Dermis microvascular lymphatic vessel endothelial cell (primary cell): ENCODE data around the gene TMEM121. TPM values are rescaled to one million over a fixed set of nuclear protein-coding genes. Genes with fewer than 3 reads are reported as not detected.
"Not testable (repeated sequence)": the region's sequence is repeated elsewhere in the genome, so short reads cannot be mapped to it uniquely, and the experiment has no call there.

Source experiments
- DNase-seq, 2 donors: peaks; one replicate each; pipeline versions ENCODE4 v3.0.0 to v3.0.0-alpha.2; 2010; ENCODE audit warnings: low read depth in 2 of 2
- total RNA-seq: library from RNA; depleted of rRNA; stranded (reverse); fragments of >200 nt; gene quantifications from 2 replicates; pipeline ENCODE4 v1.2.1, GENCODE V29; 2014

The TMEM121 gene
- total RNA-seq, 1 donor from 2014 or later: 6.4 TPM

DNA sequence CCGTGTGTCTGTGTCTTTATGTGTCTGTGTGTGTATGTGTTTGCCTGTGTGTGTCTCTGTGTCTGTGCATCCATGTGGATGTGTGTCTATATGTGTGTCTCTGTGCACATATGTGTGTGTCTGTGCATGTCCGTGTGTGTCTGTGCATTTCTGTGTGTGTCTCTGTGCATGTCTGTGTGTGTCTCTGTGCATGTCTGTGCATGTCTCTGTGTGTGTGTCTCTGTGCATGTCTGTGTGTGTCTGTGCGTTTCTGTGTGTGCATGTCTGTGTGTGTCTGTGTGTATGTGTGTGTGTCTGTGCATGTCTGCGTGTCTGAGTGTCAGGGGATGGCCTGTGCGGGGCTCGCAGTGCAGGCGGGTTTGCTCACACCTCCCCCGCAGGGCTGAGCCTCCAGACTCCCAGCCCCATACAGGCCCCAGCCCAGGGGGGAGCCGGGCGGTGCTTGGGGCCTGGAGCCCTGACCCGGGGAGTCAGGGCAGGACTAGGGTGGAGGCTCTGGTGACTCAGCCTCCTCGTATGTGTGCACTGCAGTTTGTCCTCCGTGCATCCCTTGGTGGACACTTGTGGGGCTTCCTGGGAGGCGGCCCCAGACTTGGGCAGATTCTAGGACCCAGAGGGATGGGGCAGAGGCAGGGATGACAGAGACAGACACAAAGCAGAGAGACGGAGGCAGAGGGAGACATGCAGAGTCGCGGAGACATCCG, 41.9 kb downstream of the TMEM121 start:
- not testable (repeated sequence) for DNase-seq

- no peak for DNase-seq
Observed at GRCh38 chr14:105568859-105569766, 42.7 kb downstream of the TMEM121 start.

DNA sequence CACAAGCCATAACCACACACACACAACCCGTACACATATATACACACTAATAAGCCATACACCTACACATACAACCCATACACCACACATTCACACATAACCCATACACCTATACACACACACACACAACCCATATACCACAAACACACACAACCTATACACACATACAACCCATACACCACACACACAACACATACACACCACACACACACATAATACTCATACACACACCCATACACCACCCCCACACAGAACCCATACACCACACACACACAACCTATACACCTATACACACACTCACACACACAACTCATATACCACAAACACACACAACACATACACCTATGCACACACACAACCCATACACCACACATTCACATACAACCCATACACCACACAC, 44.1 kb downstream of the TMEM121 start:
- no peak for DNase-seq

- not testable (repeated sequence) for DNase-seq
Observed at GRCh38 chr14:105571181-105571951, 45.0 kb downstream of the TMEM121 start.

GRCh38 chr14:105572063-105572462, 45.7 kb downstream of the TMEM121 start:
- not testable (repeated sequence) for DNase-seq

- DNase-seq: not testable (repeated sequence)
Observed at GRCh38 chr14:105573841-105574240, 47.5 kb downstream of the TMEM121 start.

DNA sequence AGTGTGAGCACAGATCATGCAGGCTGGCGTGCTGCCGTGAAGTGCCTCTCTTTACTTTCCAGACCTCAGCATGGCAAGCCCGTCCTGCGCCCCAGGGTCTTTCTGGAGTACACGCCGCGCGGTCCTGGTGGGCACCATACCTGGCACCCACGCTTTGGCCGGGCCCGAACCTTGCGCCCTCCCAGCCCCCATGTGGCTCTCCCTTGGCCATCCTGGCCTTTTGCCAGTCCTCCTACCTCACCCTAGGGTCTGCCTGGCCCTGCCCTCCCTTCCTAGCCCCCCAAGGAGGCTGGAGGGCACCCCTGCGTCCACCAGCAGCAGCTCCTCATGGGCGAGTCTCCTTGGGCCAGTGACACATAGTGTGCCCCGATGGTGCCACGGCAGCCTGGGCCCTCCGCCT, 48.0 kb downstream of the TMEM121 start:
- not testable (repeated sequence) for DNase-seq

GRCh38 chr14:105575016-105575700, 48.8 kb downstream of the TMEM121 start:
- not testable (repeated sequence) for DNase-seq

DNA sequence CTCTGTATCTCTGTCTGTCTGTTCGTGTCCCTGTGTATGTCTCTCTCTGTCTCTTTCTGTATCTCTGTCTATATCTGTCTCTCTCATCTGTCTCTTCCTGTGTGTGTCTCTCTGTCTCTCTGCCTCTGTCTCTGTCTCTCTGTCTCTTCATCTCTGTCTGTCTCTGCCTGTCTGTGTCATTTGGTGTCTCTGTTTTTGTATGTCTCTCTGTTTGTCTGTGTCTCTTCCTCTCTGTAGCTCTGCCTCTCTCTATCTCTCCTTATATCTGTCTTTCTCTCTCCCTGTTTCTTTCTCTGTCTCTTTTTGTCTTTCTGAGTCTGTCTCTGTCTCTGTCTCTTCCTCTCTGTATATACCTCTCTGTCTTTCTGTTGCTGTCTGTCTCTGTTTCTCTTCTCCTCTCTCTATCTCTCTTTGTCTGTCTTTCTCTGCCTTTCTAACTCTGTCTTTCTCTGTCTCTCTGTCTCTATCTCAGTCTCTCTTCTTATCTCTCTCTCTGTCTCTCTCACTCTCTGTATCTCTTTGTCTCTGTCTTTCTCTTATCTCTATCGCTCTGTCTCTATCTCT, 50.2 kb downstream of the TMEM121 start:
- DNase-seq: no peak

- no peak for DNase-seq
Observed at GRCh38 chr14:105577314-105577861, 51.0 kb downstream of the TMEM121 start.

DNA sequence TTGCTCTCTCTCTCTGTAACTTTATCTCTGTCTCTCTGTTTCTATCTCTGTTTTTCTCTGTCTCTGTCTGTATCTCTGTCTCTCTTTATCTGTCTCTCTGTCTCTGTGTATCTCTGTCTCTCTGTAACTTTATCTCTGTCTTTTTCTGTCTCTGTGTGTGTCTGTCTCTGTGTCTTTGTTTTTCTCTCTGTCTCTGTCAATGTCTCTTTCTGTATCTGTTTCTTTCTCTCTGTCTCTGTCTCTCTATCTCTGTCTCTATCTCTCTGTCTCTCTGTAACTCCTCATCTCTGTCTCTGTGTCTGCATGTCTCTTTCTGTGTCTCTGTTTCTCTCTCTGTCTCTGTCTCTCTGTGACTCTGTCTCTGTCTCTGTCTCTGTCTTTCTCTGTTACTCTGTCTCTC, 51.7 kb downstream of the TMEM121 start:
- DNase-seq: no peak

- DNase-seq: not testable (repeated sequence)
Observed at GRCh38 chr14:105579221-105579620, 52.8 kb downstream of the TMEM121 start.

Other genes with a start within 250 kb of the TMEM121 start
- gene BRF1, start 225.6 kb upstream of the TMEM121 start, total RNA-seq: 20.8 and 27.1 TPM in 2 replicates
- 30.3 and 54.6 TPM in 2 replicates for gene PACS2, start 211.8 kb upstream of the TMEM121 start, total RNA-seq
- under 0.01 and 0.13 TPM in 2 replicates for gene TEX22, start 128.0 kb upstream of the TMEM121 start, total RNA-seq
- 23.5 and 31.7 TPM in 2 replicates for gene MTA1, start 106.8 kb upstream of the TMEM121 start, total RNA-seq
- gene CRIP2, start 51.8 kb upstream of the TMEM121 start, total RNA-seq: 137 and 173 TPM in 2 replicates
- gene CRIP1, start 39.7 kb upstream of the TMEM121 start, total RNA-seq: 0.38 and 0.90 TPM in 2 replicates
- 7.1 and 9.9 TPM in 2 replicates for gene TEDC1, start 35.3 kb upstream of the TMEM121 start, total RNA-seq